Mesendoderm (in vitro differentiated cells): ENCODE results near the gene DPH5.

ENCODE experiments used
- DNase-seq: peaks from one replicate; pipeline ENCODE4 v3.0.0; 2013
- H2AK5ac ChIP-seq: 2 replicates; pipeline ENCODE4 v1.6.1; 2013; ENCODE audit warnings: low read length, inconsistent platforms
- H2BK120ac ChIP-seq: 2 replicates; pipeline ENCODE4 v1.6.1; 2013; ENCODE audit warnings: low read depth, mild to moderate bottlenecking, low read length, moderate library complexity, mixed read lengths
- H2BK15ac ChIP-seq: replicated peaks from 2 replicates; pipeline ENCODE4 v1.6.1; 2013; ENCODE audit warnings: low read depth, mild to moderate bottlenecking, moderate library complexity
- H2BK5ac ChIP-seq: 2 replicates; pipeline ENCODE4 v1.6.1; 2013; ENCODE audit warnings: low read length, inconsistent platforms
- H3K18ac ChIP-seq: 2 replicates; pipeline ENCODE4 v1.6.1; 2013; ENCODE audit warnings: mild to moderate bottlenecking, low read length, mixed read lengths
- H3K23ac ChIP-seq: one replicate; pipeline ENCODE4 v1.6.1; 2013; ENCODE audit warnings: low read length
- H3K27ac ChIP-seq: 2 replicates; pipeline ENCODE4 v1.5.1; 2013; ENCODE audit warnings: low read depth, mild to moderate bottlenecking, inconsistent platforms, low read length, moderate library complexity
- H3K27me3 ChIP-seq: 2 replicates; pipeline ENCODE4 v1.6.1; 2013; ENCODE audit warnings: low read length, control low read depth, mild to moderate bottlenecking, inconsistent platforms; ENCODE audit not compliant: insufficient read depth, poor library complexity
- H3K36me3 ChIP-seq: 2 replicates; pipeline ENCODE4 v1.6.1; 2013; ENCODE audit warnings: low read length, inconsistent platforms; ENCODE audit not compliant: control insufficient read depth, insufficient read depth
- H3K4ac ChIP-seq: one replicate; pipeline ENCODE4 v1.6.1; 2013; ENCODE audit warnings: low read depth, mild to moderate bottlenecking, low read length, moderate library complexity
- H3K4me1 ChIP-seq: 2 replicates; pipeline ENCODE4 v1.6.1; 2013; ENCODE audit warnings: low read depth, low read length, inconsistent platforms; ENCODE audit not compliant: control insufficient read depth
- H3K4me2 ChIP-seq: 2 replicates; pipeline ENCODE4 v1.6.1; 2013; ENCODE audit warnings: low read length
- H3K4me3 ChIP-seq: 2 replicates; pipeline ENCODE4 v1.5.1; 2013; ENCODE audit warnings: mild to moderate bottlenecking, low read length
- H3K56ac ChIP-seq: one replicate; pipeline ENCODE4 v1.6.1; 2013; ENCODE audit warnings: low read length
- H3K79me1 ChIP-seq: 2 replicates; pipeline ENCODE4 v1.6.1; 2013; ENCODE audit warnings: low read length, inconsistent platforms
- H3K79me2 ChIP-seq: 2 replicates; pipeline ENCODE4 v1.6.1; 2013; ENCODE audit warnings: mild to moderate bottlenecking, low read length; ENCODE audit not compliant: control insufficient read depth, insufficient read depth
- H3K9ac ChIP-seq: 2 replicates; pipeline ENCODE4 v1.6.1; 2013; ENCODE audit warnings: low read length, inconsistent platforms
- H4K5ac ChIP-seq: one replicate; pipeline ENCODE4 v1.6.1; 2013; ENCODE audit warnings: low read length
- H4K8ac ChIP-seq: one replicate; pipeline ENCODE4 v1.6.1; 2013; ENCODE audit warnings: low read depth, mild to moderate bottlenecking, control low read depth, low read length, moderate library complexity
- WGBS: extraction: QIAGEN DNeasy Blood & Tissue Kit; methylation state at CpG from one replicate; pipeline ENCODE4 v1.1.7; 2013; ENCODE audit warnings: low lambda C conversion rate, missing lambda C conversion rate; ENCODE audit not compliant: insufficient coverage; ENCODE audit errors: extremely low coverage; 5-methylcytosine and 5-hydroxymethylcytosine counted together

The DPH5 gene

GRCh38 chr1:101051688-101052638 lies 26.4 kb upstream of the DPH5 start:
- Histone ChIP-seq H3K18ac (no peak overlapping the region), H3K27ac (no peak overlapping the region), H2BK15ac (no peak overlapping the region), H3K4me1 (no peaks in the 10 kb centered on the region), H4K5ac (no peak overlapping the region), H2BK5ac (no peak overlapping the region), H2AK5ac (no peak overlapping the region), H3K4ac (no peak overlapping the region), H3K27me3 (no peaks in the 10 kb centered on the region), H3K4me2 (no peak overlapping the region), H3K23ac (no peak overlapping the region), H3K56ac (no peak overlapping the region), H3K79me1 (no peaks in the 10 kb centered on the region), H3K79me2 (no peaks in the 10 kb centered on the region), H4K8ac (no peak overlapping the region), H3K4me3 (no peak overlapping the region), H3K9ac (no peak overlapping the region), H2BK120ac (no peak overlapping the region), H3K36me3 (no peaks in the 10 kb centered on the region)
- no CpG with 5 or more reads among the region's 3 CpGs for WGBS
- DNase-seq: no peak

DNA sequence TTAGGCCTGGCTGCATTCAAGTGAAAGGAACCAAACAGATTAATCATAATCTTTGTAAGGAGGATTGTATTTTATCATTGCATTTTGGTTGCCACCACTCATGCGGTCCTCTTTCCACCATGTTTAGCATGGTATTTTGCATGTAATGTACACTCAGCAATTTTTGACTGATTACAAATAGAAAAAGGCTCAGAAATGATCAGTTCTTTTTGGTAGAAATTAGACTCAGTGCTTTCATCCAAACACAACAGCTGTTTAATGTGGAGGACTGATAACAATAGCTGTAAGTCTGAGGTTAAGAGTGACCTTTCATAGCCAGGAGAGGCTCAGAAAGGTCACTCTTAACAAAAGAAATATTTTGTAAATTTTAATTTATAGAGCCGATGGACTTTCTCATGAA lies 25.3 kb upstream of the DPH5 start:
- Histone ChIP-seq H4K5ac (no peak overlapping the region), H3K9ac (no peak overlapping the region), H3K4me1 (no peaks in the 10 kb centered on the region), H2BK15ac (no peak overlapping the region), H3K56ac (no peak overlapping the region), H3K27ac (no peak overlapping the region), H4K8ac (no peak overlapping the region), H3K4me3 (no peak overlapping the region), H2BK120ac (no peak overlapping the region), H3K79me1 (no peaks in the 10 kb centered on the region), H2BK5ac (no peak overlapping the region), H3K23ac (no peak overlapping the region), H3K4ac (no peak overlapping the region), H3K27me3 (no peaks in the 10 kb centered on the region), H3K36me3 (no peaks in the 10 kb centered on the region), H3K79me2 (no peaks in the 10 kb centered on the region), H3K4me2 (no peak overlapping the region), H2AK5ac (no peak overlapping the region), H3K18ac (no peak overlapping the region)
- no peak for DNase-seq
- WGBS: no CpG with 5 or more reads among the region's 2 CpGs

DNA sequence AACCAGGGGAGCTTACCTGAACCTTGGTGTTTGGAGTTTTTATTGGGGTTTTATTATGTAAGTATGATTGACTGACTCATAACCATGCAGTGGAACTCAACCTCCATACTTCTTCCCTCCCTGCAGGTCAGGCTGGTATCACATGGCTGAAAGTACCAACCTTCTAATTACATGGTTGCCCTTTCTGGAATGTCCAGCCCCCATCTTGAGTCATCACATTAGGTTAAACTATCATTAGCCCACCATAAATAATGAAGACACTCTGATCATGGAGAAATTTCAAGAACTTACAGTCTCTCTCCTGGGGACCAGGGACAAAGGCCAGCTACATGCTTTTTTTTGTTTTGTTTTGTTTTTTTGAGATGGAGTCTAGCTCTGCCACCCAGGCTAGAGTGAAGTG lies 19.2 kb upstream of the DPH5 start:
- H2BK5ac ChIP-seq: no peak overlapping the region
- no peak for DNase-seq

GRCh38 chr1:101044259-101044658 lies 18.7 kb upstream of the DPH5 start:
- no peaks in the 10 kb centered on the region for H3K79me1 ChIP-seq
- H3K79me2 ChIP-seq: no peaks in the 10 kb centered on the region
- H3K4me3 ChIP-seq: no peak overlapping the region
- H2AK5ac ChIP-seq: no peak overlapping the region
- no peak overlapping the region for H4K8ac ChIP-seq
- no peak for DNase-seq
- no peak overlapping the region for H3K56ac ChIP-seq
- no peak overlapping the region for H4K5ac ChIP-seq
- no peak overlapping the region for H3K4ac ChIP-seq
- H3K23ac ChIP-seq: no peak overlapping the region
- no peaks in the 10 kb centered on the region for H3K36me3 ChIP-seq
- H3K4me1 ChIP-seq: no peaks in the 10 kb centered on the region
- no peak overlapping the region for H3K9ac ChIP-seq
- H3K27me3 ChIP-seq: no peaks in the 10 kb centered on the region
- H3K4me2 ChIP-seq: no peak overlapping the region
- no peak overlapping the region for H3K18ac ChIP-seq
- no peak overlapping the region for H2BK15ac ChIP-seq
- H2BK5ac ChIP-seq: no peak overlapping the region
- H3K27ac ChIP-seq: no peak overlapping the region
- no peak overlapping the region for H2BK120ac ChIP-seq

More for the DNA sequence above, 19.2 kb upstream of the DPH5 start:
- no peak overlapping the region for H3K9ac ChIP-seq
- no peak overlapping the region for H3K4me2 ChIP-seq
- H3K36me3 ChIP-seq: no peaks in the 10 kb centered on the region
- no peaks in the 10 kb centered on the region for H3K4me1 ChIP-seq
- H2BK15ac ChIP-seq: no peak overlapping the region
- no peak overlapping the region for H2AK5ac ChIP-seq
- no peak overlapping the region for H4K8ac ChIP-seq
- H3K4me3 ChIP-seq: no peak overlapping the region
- no peak overlapping the region for H3K23ac ChIP-seq
- no peak overlapping the region for H3K27ac ChIP-seq
- H3K27me3 ChIP-seq: no peaks in the 10 kb centered on the region
- no peak overlapping the region for H3K56ac ChIP-seq
- no peak overlapping the region for H3K18ac ChIP-seq
- no peaks in the 10 kb centered on the region for H3K79me1 ChIP-seq
- no peak overlapping the region for H4K5ac ChIP-seq
- H2BK120ac ChIP-seq: no peak overlapping the region
- no peaks in the 10 kb centered on the region for H3K79me2 ChIP-seq
- no peak overlapping the region for H3K4ac ChIP-seq

DNA sequence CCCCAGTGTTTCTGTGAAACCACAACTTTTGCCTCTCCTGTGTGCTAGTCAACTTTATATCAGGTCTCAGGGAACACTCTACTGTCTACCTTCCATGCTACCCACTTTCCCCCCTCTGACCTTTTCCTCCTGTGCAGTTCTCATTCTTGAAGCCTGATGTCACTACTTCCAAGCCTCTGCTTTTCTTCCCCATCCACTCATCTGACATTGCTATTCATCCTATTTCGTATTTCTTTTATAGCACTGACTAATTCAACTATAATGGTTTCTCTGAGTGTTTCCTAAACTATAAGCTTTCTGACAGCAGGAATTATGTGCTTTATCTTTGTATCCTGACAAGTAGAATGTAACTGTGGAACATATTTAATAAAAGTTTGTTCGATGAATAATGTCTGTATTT lies 18.2 kb upstream of the DPH5 start:
- no peaks in the 10 kb centered on the region for H3K4me1 ChIP-seq
- no peaks in the 10 kb centered on the region for H3K79me2 ChIP-seq
- no peak overlapping the region for H2BK15ac ChIP-seq
- peak; percentile 34 for DNase-seq
- no peaks in the 10 kb centered on the region for H3K36me3 ChIP-seq
- no peak overlapping the region for H2BK120ac ChIP-seq
- H4K8ac ChIP-seq: no peak overlapping the region
- H3K23ac ChIP-seq: no peak overlapping the region
- no peak overlapping the region for H3K4me2 ChIP-seq
- WGBS: no CpG with 5 or more reads among the region's 2 CpGs
- H4K5ac ChIP-seq: no peak overlapping the region
- H3K27me3 ChIP-seq: no peaks in the 10 kb centered on the region
- H3K4me3 ChIP-seq: no peak overlapping the region
- H3K27ac ChIP-seq: no peak overlapping the region
- no peak overlapping the region for H3K4ac ChIP-seq
- no peak overlapping the region for H2BK5ac ChIP-seq
- H3K9ac ChIP-seq: no peak overlapping the region
- H3K56ac ChIP-seq: no peak overlapping the region
- no peak overlapping the region for H3K18ac ChIP-seq
- H2AK5ac ChIP-seq: no peak overlapping the region
- H3K79me1 ChIP-seq: no peaks in the 10 kb centered on the region

GRCh38 chr1:101041300-101041699 lies 15.7 kb upstream of the DPH5 start:
- Histone ChIP-seq H3K27me3 (no peaks in the 10 kb centered on the region), H3K4me1 (no peaks in the 10 kb centered on the region), H3K27ac (no peak overlapping the region), H3K23ac (no peak overlapping the region), H3K18ac (no peak overlapping the region), H3K4ac (no peak overlapping the region), H3K79me1 (no peaks in the 10 kb centered on the region), H3K36me3 (no peaks in the 10 kb centered on the region), H2BK120ac (no peak overlapping the region), H2AK5ac (no peak overlapping the region), H3K9ac (no peak overlapping the region), H3K4me2 (no peak overlapping the region), H2BK5ac (no peak overlapping the region), H3K4me3 (no peak overlapping the region), H3K56ac (no peak overlapping the region), H2BK15ac (no peak overlapping the region), H3K79me2 (no peaks in the 10 kb centered on the region), H4K8ac (no peak overlapping the region), H4K5ac (no peak overlapping the region)
- DNase-seq: no peak
- WGBS: no CpG with 5 or more reads among the region's 1 CpG
